Mesendoderm (in vitro differentiated cells): ENCODE measurements around the gene SLC29A1.
"Not testable (repeated sequence)": the region's sequence is repeated elsewhere in the genome, so short reads cannot be mapped to it uniquely, and the experiment has no call there.

Experiments
- DNase-seq: peaks from one replicate; pipeline ENCODE4 v3.0.0; 2013
- H2AK5ac ChIP-seq: 2 replicates; pipeline ENCODE4 v1.6.1; 2013; ENCODE audit warnings: low read length, inconsistent platforms
- H2BK120ac ChIP-seq: 2 replicates; pipeline ENCODE4 v1.6.1; 2013; ENCODE audit warnings: low read depth, mild to moderate bottlenecking, low read length, moderate library complexity, mixed read lengths
- H2BK15ac ChIP-seq: replicated peaks from 2 replicates; pipeline ENCODE4 v1.6.1; 2013; ENCODE audit warnings: low read depth, mild to moderate bottlenecking, moderate library complexity
- H2BK5ac ChIP-seq: 2 replicates; pipeline ENCODE4 v1.6.1; 2013; ENCODE audit warnings: low read length, inconsistent platforms
- H3K18ac ChIP-seq: 2 replicates; pipeline ENCODE4 v1.6.1; 2013; ENCODE audit warnings: mild to moderate bottlenecking, low read length, mixed read lengths
- H3K23ac ChIP-seq: one replicate; pipeline ENCODE4 v1.6.1; 2013; ENCODE audit warnings: low read length
- H3K27ac ChIP-seq: 2 replicates; pipeline ENCODE4 v1.5.1; 2013; ENCODE audit warnings: low read depth, mild to moderate bottlenecking, inconsistent platforms, low read length, moderate library complexity
- H3K27me3 ChIP-seq: 2 replicates; pipeline ENCODE4 v1.6.1; 2013; ENCODE audit warnings: low read length, control low read depth, mild to moderate bottlenecking, inconsistent platforms; ENCODE audit not compliant: insufficient read depth, poor library complexity
- H3K36me3 ChIP-seq: 2 replicates; pipeline ENCODE4 v1.6.1; 2013; ENCODE audit warnings: low read length, inconsistent platforms; ENCODE audit not compliant: control insufficient read depth, insufficient read depth
- H3K4ac ChIP-seq: one replicate; pipeline ENCODE4 v1.6.1; 2013; ENCODE audit warnings: low read depth, mild to moderate bottlenecking, low read length, moderate library complexity
- H3K4me1 ChIP-seq: 2 replicates; pipeline ENCODE4 v1.6.1; 2013; ENCODE audit warnings: low read depth, low read length, inconsistent platforms; ENCODE audit not compliant: control insufficient read depth
- H3K4me2 ChIP-seq: 2 replicates; pipeline ENCODE4 v1.6.1; 2013; ENCODE audit warnings: low read length
- H3K4me3 ChIP-seq: 2 replicates; pipeline ENCODE4 v1.5.1; 2013; ENCODE audit warnings: mild to moderate bottlenecking, low read length
- H3K56ac ChIP-seq: one replicate; pipeline ENCODE4 v1.6.1; 2013; ENCODE audit warnings: low read length
- H3K79me1 ChIP-seq: 2 replicates; pipeline ENCODE4 v1.6.1; 2013; ENCODE audit warnings: low read length, inconsistent platforms
- H3K79me2 ChIP-seq: 2 replicates; pipeline ENCODE4 v1.6.1; 2013; ENCODE audit warnings: mild to moderate bottlenecking, low read length; ENCODE audit not compliant: control insufficient read depth, insufficient read depth
- H3K9ac ChIP-seq: 2 replicates; pipeline ENCODE4 v1.6.1; 2013; ENCODE audit warnings: low read length, inconsistent platforms
- H4K5ac ChIP-seq: one replicate; pipeline ENCODE4 v1.6.1; 2013; ENCODE audit warnings: low read length
- H4K8ac ChIP-seq: one replicate; pipeline ENCODE4 v1.6.1; 2013; ENCODE audit warnings: low read depth, mild to moderate bottlenecking, control low read depth, low read length, moderate library complexity
- WGBS: extraction: QIAGEN DNeasy Blood & Tissue Kit; methylation state at CpG from one replicate; pipeline ENCODE4 v1.1.7; 2013; ENCODE audit warnings: low lambda C conversion rate, missing lambda C conversion rate; ENCODE audit not compliant: insufficient coverage; ENCODE audit errors: extremely low coverage; 5-methylcytosine and 5-hydroxymethylcytosine counted together

SLC29A1 gene

DNA sequence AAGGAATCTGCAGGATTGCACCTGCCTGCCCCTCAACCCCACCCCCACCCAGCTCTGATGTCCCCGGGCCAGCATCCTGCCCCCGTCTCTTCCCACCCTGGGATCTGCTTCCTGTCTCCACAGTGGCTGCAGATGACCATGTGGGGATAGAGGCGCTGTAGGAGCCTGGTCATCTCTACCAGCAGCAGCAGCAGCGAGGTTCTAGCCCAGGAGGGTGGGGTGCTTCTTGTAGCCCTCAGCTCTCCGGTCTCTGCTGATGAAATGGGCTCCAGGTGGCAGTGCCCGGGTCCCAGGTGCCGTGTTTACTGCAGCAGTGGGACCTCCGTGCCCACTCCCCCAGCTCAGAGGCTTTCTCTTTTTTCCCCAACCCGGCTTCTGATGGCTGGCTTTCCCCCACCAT is 39.6 kb upstream of the SLC29A1 start:
- H4K5ac ChIP-seq, result no peak overlapping the region
- H3K36me3 ChIP-seq, result no peaks in the 10 kb centered on the region
- peaks cover 2% of the 10 kb centered on the region for H3K4me1 ChIP-seq
- H3K4me3 ChIP-seq, result no peak overlapping the region
- no peak for DNase-seq
- no peak overlapping the region for H3K4me2 ChIP-seq
- no peak overlapping the region for H2BK120ac ChIP-seq
- no peak overlapping the region for H2BK5ac ChIP-seq
- H3K79me2 ChIP-seq, result no peaks in the 10 kb centered on the region
- no peak overlapping the region for H3K27ac ChIP-seq
- H3K23ac ChIP-seq, result no peak overlapping the region
- H2AK5ac ChIP-seq, result no peak overlapping the region
- no peaks in the 10 kb centered on the region for H3K79me1 ChIP-seq
- WGBS, result no CpG with 5 or more reads among the region's 9 CpGs
- no peak overlapping the region for H3K56ac ChIP-seq
- no peak overlapping the region for H4K8ac ChIP-seq
- no peak overlapping the region for H3K4ac ChIP-seq
- H3K27me3 ChIP-seq, result no peaks in the 10 kb centered on the region
- H2BK15ac ChIP-seq, result no peak overlapping the region
- H3K18ac ChIP-seq, result no peak overlapping the region
- no peak overlapping the region for H3K9ac ChIP-seq

DNA sequence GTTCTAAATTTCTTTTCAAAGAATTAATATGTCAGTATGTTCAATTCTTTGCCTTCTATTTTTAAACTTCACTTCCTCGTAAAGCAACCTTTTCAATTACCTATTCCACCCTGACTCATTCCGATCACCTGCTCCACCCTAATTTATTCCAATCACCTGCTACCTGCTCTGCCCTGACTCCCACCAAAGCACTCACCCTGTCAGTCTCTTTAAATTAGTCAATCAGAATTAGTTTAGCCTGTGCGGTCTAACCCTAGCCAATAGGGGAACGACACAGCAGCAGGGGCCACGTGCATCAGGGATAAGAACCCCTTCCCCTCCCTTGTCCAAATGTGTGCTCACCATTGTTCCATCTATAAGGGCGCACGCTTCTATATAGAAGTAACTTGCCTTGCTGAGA is 38.0 kb upstream of the SLC29A1 start:
- not testable (repeated sequence) for H4K8ac ChIP-seq, H3K27me3 ChIP-seq, H3K23ac ChIP-seq, H2BK5ac ChIP-seq, DNase-seq, H4K5ac ChIP-seq, H3K79me1 ChIP-seq, H2BK120ac ChIP-seq, H3K27ac ChIP-seq, H3K4me1 ChIP-seq, H2BK15ac ChIP-seq, H3K4me3 ChIP-seq, H3K36me3 ChIP-seq, H3K79me2 ChIP-seq, H3K4ac ChIP-seq, H3K56ac ChIP-seq, H2AK5ac ChIP-seq, H3K9ac ChIP-seq, H3K18ac ChIP-seq, H3K4me2 ChIP-seq
- WGBS, result no CpG with 5 or more reads among the region's 7 CpGs

DNA sequence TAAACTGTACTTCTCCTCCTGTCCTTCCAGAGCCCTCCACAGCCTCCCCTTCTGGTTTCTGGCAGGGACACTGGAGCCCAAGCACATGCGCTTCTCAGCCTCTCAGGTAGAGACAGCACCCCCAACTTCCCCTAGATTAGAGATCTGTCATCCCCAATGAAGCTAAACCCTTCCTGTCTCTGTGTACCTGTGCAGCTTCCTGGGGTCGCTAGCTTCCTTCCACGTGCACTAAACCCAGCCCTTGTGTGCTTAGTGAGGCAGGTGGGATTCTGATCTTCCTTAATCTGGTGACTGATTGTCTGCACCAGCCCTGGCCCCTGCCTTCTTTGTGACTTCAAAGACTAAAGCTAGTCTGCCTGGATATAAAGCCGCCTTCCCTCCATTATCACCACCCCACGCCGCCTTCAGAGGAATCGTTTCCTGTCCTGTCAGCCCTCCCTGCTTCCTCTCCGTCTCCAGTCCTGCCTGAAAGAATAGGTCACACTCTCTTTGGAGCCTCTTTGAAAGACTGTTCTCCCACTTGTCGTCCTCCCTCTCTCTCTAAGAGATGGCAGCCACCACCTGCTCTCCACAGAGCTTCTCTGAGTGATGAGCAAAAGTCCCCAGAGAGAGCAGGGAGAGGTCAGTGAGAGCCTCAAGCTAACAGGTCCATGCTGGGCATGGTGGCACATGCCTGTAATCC is 37.3 kb upstream of the SLC29A1 start:
- H3K23ac ChIP-seq, result no peak overlapping the region
- H3K27me3 ChIP-seq, result no peaks in the 10 kb centered on the region
- no CpG with 5 or more reads among the region's 9 CpGs for WGBS
- no peak overlapping the region for H2BK120ac ChIP-seq
- no peak overlapping the region for H3K27ac ChIP-seq
- no peaks in the 10 kb centered on the region for H3K79me2 ChIP-seq
- no peaks in the 10 kb centered on the region for H3K36me3 ChIP-seq
- no peak overlapping the region for H2BK5ac ChIP-seq
- no peak overlapping the region for H4K5ac ChIP-seq
- H3K4me3 ChIP-seq, result no peak overlapping the region
- no peak overlapping the region for H2BK15ac ChIP-seq
- H3K56ac ChIP-seq, result peak overlapping the region; percentile 65
- H3K9ac ChIP-seq, result no peak overlapping the region
- H3K4me2 ChIP-seq, result no peak overlapping the region
- no peaks in the 10 kb centered on the region for H3K79me1 ChIP-seq
- no peak overlapping the region for H3K18ac ChIP-seq
- H3K4ac ChIP-seq, result no peak overlapping the region
- no peak overlapping the region for H2AK5ac ChIP-seq
- peaks cover 2% of the 10 kb centered on the region for H3K4me1 ChIP-seq
- no peak overlapping the region for H4K8ac ChIP-seq
- DNase-seq, result peak; percentile 66

DNA sequence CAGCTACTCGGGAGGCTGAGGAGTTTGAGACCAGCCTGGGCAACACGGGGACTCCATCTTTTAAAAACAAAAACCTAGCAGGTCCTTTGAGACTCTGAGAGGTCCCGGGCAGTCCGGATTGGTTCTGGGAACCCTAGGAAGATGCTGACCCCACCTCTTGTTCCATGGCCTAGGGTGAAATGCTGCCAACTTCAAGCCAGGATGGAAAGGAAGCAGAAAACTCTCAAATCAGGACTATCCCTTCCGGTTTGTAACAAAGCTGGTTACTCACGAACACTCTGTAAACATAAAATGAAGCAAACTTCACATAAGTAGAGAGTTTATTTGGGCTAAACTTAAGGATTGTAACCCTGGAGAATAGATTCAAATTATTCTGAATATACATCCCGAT is 36.8 kb upstream of the SLC29A1 start:
- no peak overlapping the region for H2BK5ac ChIP-seq
- no peaks in the 10 kb centered on the region for H3K79me1 ChIP-seq
- peaks cover 2% of the 10 kb centered on the region for H3K4me1 ChIP-seq
- no peak overlapping the region for H3K56ac ChIP-seq
- H3K9ac ChIP-seq, result no peak overlapping the region
- no peak overlapping the region for H3K4ac ChIP-seq
- no peak overlapping the region for H3K4me3 ChIP-seq
- no peak overlapping the region for H3K4me2 ChIP-seq
- H2AK5ac ChIP-seq, result no peak overlapping the region
- no peak overlapping the region for H4K8ac ChIP-seq
- no peaks in the 10 kb centered on the region for H3K79me2 ChIP-seq
- no peak overlapping the region for H3K23ac ChIP-seq
- no peak overlapping the region for H2BK15ac ChIP-seq
- no peak overlapping the region for H3K18ac ChIP-seq
- WGBS, result no CpG with 5 or more reads among the region's 7 CpGs
- H3K36me3 ChIP-seq, result no peaks in the 10 kb centered on the region
- no peak overlapping the region for H3K27ac ChIP-seq
- DNase-seq, result no peak
- no peaks in the 10 kb centered on the region for H3K27me3 ChIP-seq
- no peak overlapping the region for H2BK120ac ChIP-seq
- H4K5ac ChIP-seq, result no peak overlapping the region

DNA sequence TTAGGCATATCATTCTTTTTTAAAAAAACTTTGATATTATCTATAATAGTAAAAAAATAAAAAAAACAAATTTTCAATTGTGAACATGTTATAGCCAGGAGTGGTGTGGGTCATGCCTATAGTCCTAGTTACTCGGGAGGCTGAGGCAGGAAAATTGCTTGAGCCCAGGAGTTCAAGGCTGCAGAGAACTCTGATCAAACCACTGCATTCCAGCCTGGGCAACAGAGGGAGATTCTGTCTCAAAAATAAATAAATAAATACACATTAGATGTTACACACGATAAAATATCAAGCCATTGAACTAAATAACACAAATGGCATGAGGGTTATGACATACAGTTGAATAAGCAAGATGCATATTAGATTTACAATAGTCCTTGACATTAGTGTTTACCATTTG is 34.6 kb upstream of the SLC29A1 start:
- Histone ChIP-seq H3K56ac (no peak overlapping the region), H4K5ac (no peak overlapping the region), H4K8ac (no peak overlapping the region), H2AK5ac (no peak overlapping the region), H3K79me2 (no peaks in the 10 kb centered on the region), H3K4me3 (no peak overlapping the region), H3K23ac (no peak overlapping the region), H3K4me2 (no peak overlapping the region), H3K4me1 (peaks cover 10% of the 10 kb centered on the region), H3K9ac (no peak overlapping the region), H2BK15ac (no peak overlapping the region), H3K36me3 (no peaks in the 10 kb centered on the region), H3K27me3 (no peaks in the 10 kb centered on the region), H2BK120ac (no peak overlapping the region), H3K79me1 (no peaks in the 10 kb centered on the region), H2BK5ac (no peak overlapping the region), H3K18ac (no peak overlapping the region), H3K27ac (no peak overlapping the region), H3K4ac (no peak overlapping the region)
- no peak for DNase-seq
- no CpG with 5 or more reads among the region's 2 CpGs for WGBS

DNA sequence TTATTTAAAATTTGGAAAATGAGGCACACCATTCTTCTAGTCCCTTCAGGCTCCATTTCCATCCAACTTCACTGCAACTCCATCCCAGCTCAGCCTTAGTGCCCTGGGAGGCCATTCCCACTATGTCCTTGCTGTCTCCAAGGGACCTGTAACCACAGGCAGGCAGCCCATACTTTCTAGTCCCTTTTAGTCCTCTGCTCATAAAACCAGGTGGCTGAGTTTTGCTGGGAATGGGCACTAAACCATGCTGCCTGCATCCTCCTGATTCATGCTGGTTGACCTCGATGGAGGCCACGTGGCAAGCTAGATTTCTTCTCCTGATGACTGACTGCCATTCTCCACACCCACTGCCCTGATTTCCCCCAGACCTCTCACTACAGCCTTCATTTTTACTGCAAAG is 34.1 kb upstream of the SLC29A1 start:
- Histone ChIP-seq H3K23ac (no peak overlapping the region), H3K27ac (no peak overlapping the region), H3K4ac (no peak overlapping the region), H3K36me3 (no peaks in the 10 kb centered on the region), H3K79me1 (no peaks in the 10 kb centered on the region), H3K79me2 (no peaks in the 10 kb centered on the region), H3K4me2 (no peak overlapping the region), H3K56ac (no peak overlapping the region), H3K4me3 (no peak overlapping the region), H2BK5ac (no peak overlapping the region), H4K8ac (no peak overlapping the region), H4K5ac (no peak overlapping the region), H3K18ac (no peak overlapping the region), H3K9ac (no peak overlapping the region), H2AK5ac (no peak overlapping the region), H2BK120ac (no peak overlapping the region), H2BK15ac (no peak overlapping the region), H3K4me1 (peaks cover 10% of the 10 kb centered on the region), H3K27me3 (no peaks in the 10 kb centered on the region)
- DNase-seq, result no peak
- WGBS, result no CpG with 5 or more reads among the region's 2 CpGs
